Caki2 (cell line): ENCODE measurements around the gene HDX. TPM values are rescaled to one million over a fixed set of nuclear protein-coding genes. Genes with fewer than 3 reads are reported as not detected.
"Not testable (repeated sequence)": the region's sequence is repeated elsewhere in the genome, so short reads cannot be mapped to it uniquely, and the experiment has no call there.

Source experiments
- DNase-seq: peaks from one replicate; pipeline ENCODE4 v3.0.0-alpha.2; 2015; ENCODE audit warnings: low read depth
- in situ Hi-C: cut with HindIII; loops from 2 replicates; pipeline ENCODE4 v1.10.0; 2016; ENCODE audit warnings: low sequenced_read_pairs, low pct_unique_long_range_greater_than_20kb, mixed read lengths
- total RNA-seq: library from RNA; depleted of rRNA; stranded (reverse); fragments of >200 nt; shearing (Covaris generic); gene quantifications from 2 replicates; pipeline ENCODE4 v1.2.3, GENCODE V29; 2014; ENCODE audit warnings: low replicate concordance; rRNA removed

Gene HDX
- total RNA-seq: 1.7 and 2.1 TPM in 2 replicates

GRCh38 chrX:84501798-84502628 is at the start of gene HDX:
HDX (minus strand) TSS chrX:84502453; CDS start chrX:84475397, 27,056 bp downstream.
- peak; percentile 78 for DNase-seq
- in situ Hi-C loops: no loop called here

- DNase-seq, in situ Hi-C loops: not testable (repeated sequence)
Observed at GRCh38 chrX:84541315-84541714, 39.1 kb upstream of the HDX start.

GRCh38 chrX:84537627-84538026 is 35.4 kb upstream of the HDX start:
- in situ Hi-C loops, DNase-seq: not testable (repeated sequence)

- in situ Hi-C loops: no loop called here
- DNase-seq: no peak
Observed at GRCh38 chrX:84488426-84488825, 13.8 kb downstream of the HDX start.

DNA sequence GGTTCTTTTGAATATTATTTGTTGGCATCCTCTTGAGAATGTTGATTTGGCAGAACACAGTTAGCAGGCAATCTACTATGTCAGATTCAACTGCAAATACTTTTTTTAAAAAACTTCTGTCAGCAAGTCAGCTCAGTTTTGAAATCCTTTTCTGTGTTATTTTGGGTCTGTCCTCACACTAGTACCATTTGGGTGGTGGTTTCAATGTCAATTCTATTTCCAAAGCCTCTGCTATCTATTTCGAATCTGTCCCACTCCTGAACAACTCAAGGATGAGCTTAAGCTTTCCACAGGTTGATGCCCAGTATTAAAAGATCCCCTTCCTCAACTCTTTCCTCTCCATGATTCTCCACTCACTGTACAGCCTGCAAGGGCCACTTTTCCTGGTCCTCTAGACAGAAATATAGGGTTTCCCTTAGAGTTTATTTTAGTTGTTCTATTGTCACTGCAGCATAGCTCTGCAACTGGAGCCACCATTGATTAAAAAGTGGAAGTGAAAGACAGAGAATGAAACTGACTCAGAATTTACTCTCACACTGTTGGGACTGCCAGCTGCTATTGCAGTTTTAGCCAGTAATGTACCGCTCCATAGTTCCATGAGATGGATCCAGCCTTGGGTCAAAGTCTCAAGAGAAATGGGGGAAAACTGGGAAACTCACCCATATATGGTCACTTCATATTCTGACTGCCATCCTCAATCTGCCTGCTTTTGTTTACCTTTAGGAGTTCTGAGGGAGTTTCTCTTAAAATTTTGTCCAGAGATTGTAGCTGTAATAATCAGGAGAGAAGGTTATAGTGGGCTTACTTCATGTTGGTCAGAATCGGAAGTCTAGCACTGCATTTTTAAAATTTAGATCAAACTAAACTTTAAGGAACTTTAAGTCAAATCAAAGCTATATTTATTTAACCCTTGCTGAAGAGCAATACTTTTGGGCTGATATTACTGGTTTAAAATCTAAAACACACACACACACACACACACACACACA is 14.6 kb downstream of the HDX start:
- no peak for DNase-seq
- in situ Hi-C loops: no loop called here

DNA sequence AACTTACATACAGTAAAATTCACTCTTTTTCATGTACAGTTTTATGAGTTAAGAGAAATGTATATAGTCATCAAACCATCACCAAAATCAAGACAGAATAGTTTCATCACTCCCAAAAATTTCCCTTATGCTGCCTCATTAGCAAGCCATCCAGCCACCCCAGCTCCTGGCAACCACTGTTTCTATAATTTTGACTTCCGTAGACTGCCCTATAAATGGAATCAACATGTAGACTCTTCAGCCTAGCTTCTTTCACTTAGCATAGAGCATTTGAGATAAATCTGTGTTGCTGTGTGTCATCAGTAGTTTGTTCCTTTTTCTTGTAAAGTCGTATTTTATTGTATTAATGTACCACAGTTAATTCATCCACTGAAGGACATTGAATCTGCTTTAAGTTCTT is 23.2 kb downstream of the HDX start:
- DNase-seq: no peak
- in situ Hi-C loops: no loop called here

DNA sequence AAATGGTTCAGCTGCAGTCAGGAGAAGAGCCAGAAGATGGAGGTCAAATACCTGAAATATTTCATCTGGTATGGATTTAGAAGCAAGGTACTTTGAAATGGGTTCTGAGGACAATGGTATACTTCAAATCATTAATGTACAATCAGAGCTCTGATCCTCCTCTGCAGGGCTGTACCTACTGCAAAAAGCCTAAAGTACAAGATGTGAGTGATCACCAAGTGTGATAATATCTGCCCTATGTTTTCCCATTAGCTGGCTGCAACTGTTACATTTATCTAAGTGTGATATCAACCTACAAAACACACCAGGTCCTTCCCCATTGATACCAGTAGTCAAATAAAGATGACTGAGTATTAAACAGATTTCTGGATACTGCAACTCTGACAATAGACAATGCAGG is 25.1 kb downstream of the HDX start:
- DNase-seq: no peak
- in situ Hi-C loops: no loop called here

- in situ Hi-C loops: no loop called here
- no peak for DNase-seq
Observed at GRCh38 chrX:84475596-84475995, 26.7 kb downstream of the HDX start.

DNA sequence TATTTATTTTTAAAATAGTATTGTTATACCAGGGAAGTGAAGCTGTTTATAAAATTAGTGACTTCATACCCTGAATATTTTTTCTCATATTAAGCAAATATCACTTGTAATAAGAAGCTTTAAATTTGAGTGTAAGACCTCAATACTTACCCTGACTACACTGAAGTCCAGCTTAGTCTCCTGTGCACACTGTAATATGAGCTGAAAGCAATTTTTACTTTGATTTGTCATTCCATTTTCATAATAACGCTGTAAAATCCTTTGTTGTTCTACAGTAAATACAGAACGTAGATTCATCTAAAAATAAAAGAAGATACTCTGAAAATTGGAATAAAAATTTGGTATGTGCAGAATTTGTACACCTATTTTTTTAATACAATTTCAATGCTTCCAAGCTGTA is 27.2 kb downstream of the HDX start:
- in situ Hi-C loops: no loop called here
- no peak for DNase-seq

GRCh38 chrX:84469226-84469625 is 33.0 kb downstream of the HDX start:
- no peak for DNase-seq
- in situ Hi-C loops: no loop called here

GRCh38 chrX:84467898-84468297 is 34.4 kb downstream of the HDX start:
- no peak for DNase-seq
- in situ Hi-C loops: no loop called here

- in situ Hi-C loops: no loop called here
- no peak for DNase-seq
Observed at GRCh38 chrX:84453351-84454246, 48.7 kb downstream of the HDX start.

- DNase-seq: no peak
- in situ Hi-C loops: no loop called here
Observed at GRCh38 chrX:84441143-84441542, 61.1 kb downstream of the HDX start.

GRCh38 chrX:84415140-84415539 is 87.1 kb downstream of the HDX start:
- no peak for DNase-seq
- in situ Hi-C loops: no loop called here

- DNase-seq: no peak
- in situ Hi-C loops: no loop called here
Observed at GRCh38 chrX:84363663-84364062, 138.6 kb downstream of the HDX start.

DNA sequence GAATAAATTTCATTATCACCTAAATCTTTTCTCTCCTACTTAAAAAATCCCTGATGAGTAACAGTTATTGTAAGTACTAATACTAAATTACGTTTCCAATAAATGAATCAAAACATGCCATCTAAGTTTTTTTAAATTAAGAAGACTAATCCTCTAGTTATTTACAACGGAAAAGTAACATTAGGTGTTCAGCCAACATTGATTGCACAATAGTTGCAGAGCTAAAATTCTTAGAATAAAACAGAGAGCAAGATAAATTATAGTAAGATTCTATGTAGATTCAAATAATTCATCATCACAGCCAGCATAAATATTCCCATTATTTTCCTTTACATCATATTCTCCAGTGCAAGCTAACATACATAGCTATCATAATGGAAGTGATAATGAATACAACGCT is 139.2 kb downstream of the HDX start:
- DNase-seq: no peak
- in situ Hi-C loops: no loop called here

GRCh38 chrX:84362184-84362838 is 139.9 kb downstream of the HDX start:
- in situ Hi-C loops: no loop called here
- no peak for DNase-seq

GRCh38 chrX:84358271-84358670 is 144.0 kb downstream of the HDX start:
- no peak for DNase-seq
- in situ Hi-C loops: no loop called here
